ENCODE measurements around the gene PPP1R10.

DNA sequence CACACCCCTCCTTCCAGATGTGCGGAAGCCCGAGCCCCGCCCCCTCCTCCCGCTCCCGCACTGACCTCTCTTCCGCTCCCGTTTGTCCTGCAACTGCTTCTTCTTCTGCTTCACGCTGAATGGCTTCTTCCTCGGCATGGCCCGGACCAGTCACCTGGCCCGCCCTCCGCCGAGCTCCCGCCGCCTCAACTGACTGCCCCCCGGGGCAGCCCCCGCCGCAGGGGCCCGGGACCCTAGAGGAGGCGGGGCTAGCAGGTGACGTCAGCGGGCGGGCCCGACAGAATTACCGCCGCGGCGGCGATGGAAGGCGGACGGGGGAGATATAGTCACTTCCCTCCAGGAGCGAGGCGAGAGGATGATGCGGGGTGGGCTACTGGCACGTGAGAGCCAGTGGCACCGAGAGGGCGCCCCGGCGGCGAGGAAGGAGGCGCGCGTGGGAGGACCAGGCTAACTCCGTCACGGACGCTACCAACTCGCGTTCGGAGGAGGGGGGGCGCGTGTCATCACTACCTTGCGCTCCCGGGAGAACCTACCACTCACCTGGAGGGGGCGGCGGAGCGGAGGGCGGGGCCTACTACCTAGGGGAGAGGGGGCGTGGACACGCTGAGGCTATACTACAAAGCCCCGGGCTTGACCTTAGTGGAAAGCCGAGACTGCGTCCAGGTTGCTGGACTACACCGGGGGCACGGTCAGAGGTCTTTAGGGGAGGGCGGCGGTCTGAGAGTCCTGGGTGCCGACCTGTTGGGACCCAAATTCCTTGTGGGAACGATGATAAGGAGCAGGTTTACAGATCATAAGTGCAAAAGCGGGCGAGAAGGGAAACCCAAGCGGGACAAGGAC is 60.8 kb downstream of the PPP1R10 start, which contains the start of gene GNL1:
- TF ChIP-seq POLR2A (IDR thresholded peaks at IDR 0.05) = peak; percentile 11 to 47
- TF ChIP-seq, protein P1, sequence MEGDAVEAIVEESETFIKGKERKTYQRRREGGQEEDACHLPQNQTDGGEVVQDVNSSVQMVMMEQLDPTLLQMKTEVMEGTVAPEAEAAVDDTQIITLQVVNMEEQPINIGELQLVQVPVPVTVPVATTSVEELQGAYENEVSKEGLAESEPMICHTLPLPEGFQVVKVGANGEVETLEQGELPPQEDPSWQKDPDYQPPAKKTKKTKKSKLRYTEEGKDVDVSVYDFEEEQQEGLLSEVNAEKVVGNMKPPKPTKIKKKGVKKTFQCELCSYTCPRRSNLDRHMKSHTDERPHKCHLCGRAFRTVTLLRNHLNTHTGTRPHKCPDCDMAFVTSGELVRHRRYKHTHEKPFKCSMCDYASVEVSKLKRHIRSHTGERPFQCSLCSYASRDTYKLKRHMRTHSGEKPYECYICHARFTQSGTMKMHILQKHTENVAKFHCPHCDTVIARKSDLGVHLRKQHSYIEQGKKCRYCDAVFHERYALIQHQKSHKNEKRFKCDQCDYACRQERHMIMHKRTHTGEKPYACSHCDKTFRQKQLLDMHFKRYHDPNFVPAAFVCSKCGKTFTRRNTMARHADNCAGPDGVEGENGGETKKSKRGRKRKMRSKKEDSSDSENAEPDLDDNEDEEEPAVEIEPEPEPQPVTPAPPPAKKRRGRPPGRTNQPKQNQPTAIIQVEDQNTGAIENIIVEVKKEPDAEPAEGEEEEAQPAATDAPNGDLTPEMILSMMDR (IDR thresholded peaks at IDR 0.05) = peak in 3 of 6 experiments; percentile 22 to 30 (median 23)
